Measurements from ENCODE around the gene EYS.

EYS gene

DNA sequence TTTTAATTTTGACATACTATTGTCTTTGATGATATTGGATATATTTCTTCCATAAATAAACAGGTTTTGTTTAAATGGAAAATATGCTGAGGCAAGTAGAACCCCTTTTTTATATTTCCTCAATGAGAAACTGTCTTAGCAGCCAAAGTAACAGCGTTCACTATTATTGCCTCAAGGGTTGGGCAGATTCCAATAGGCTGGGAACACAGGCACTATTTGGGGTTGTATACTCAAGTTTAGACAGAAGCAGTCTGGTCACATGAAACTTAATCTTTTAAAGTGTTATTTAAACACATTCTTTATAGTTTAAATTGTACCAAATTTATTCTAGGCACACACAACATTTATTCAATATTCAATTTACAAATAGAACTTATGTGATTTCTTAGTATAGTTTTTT, 520.2 kb downstream of the EYS start:
- WGBS = no CpG with 5 or more reads among the region's 1 CpG

DNA sequence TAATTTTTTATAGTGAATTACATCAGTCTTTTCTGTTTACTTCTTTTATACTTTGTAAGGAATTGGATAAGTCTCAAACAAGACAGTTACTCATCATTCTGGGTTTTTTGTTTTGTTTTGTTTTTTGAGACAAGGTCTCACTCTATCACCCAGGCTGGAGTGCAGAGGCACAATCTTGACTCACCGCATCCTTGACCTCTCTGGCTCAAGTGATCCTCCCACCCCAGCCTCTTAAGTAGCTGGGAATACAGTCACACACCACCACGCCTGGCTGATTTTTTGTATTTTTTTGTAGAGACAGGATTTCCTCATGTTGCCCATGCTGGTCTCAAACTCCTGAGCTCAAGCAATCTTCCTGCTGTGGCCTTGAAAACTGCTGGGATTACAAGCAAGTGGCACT, 524.3 kb downstream of the EYS start:
- Histone ChIP-seq H3K9ac (ENCODE audit: low read length) (no peak overlapping the region), H3K23ac (ENCODE audit: low read length in 2 of 2) (no peak overlapping the region), H4K8ac (ENCODE audit: low read length) (no peak overlapping the region), H3K27me3 (ENCODE audit: control insufficient read depth in 1 of 2, insufficient read depth in 1 of 2, low read length in 2 of 2) (no peaks in the 10 kb centered on the region), H3K4me2 (ENCODE audit: low read length, poor library complexity, severe bottlenecking) (no peak overlapping the region), H3K4ac (ENCODE audit: low read depth in 1 of 2, low read length in 2 of 2) (no peak overlapping the region), H4K91ac (ENCODE audit: low read length) (no peak overlapping the region), H3K79me1 (replicated peaks; ENCODE audit: low read length, poor library complexity, severe bottlenecking) (no peaks in the 10 kb centered on the region), H2BK15ac (ENCODE audit: low read depth, poor library complexity, severe bottlenecking) (no peak overlapping the region), H3K14ac (ENCODE audit: low read length in 2 of 2) (no peak overlapping the region), H2AFZ (ENCODE audit: low read depth, low read length) (no peak overlapping the region), H2BK5ac (ENCODE audit: low read depth, low read length, poor library complexity, severe bottlenecking) (no peak overlapping the region), H2BK12ac (ENCODE audit: low read length in 2 of 2) (no peak overlapping the region), H3K4me1 (ENCODE audit: control insufficient read depth, insufficient read depth, low read depth, low read length) (no peaks in the 10 kb centered on the region), H3K27ac (ENCODE audit: low read length, poor library complexity, severe bottlenecking) (no peak overlapping the region), H3K36me3 (ENCODE audit: control insufficient read depth in 1 of 2, insufficient read depth in 2 of 2, low read depth in 1 of 2, low read length in 2 of 2) (no peaks in the 10 kb centered on the region), H3K9me3 (ENCODE audit: control insufficient read depth, low read length) (peaks cover 3% of the 10 kb centered on the region), H3K18ac (ENCODE audit: low read depth in 1 of 2, low read length in 2 of 2) (no peak overlapping the region), H2BK120ac (ENCODE audit: low read depth, low read length) (no peak overlapping the region), H2AK5ac (ENCODE audit: low read length, severe bottlenecking) (no peak overlapping the region), H3K4me3 (ENCODE audit: insufficient read depth in 1 of 2, low read depth in 1 of 2, low read length in 2 of 2) (no peak overlapping the region)
- DNase-seq = peak; percentile 83
- WGBS = 14% methylated on average over 1 of the region's 2 CpGs

More for the DNA sequence above, 520.2 kb downstream of the EYS start:
- H3K4me3 ChIP-seq (ENCODE audit: insufficient read depth in 1 of 2, low read depth in 1 of 2, low read length in 2 of 2) = no peak overlapping the region
- no peak overlapping the region for H4K8ac ChIP-seq (ENCODE audit: low read length)
- H3K36me3 ChIP-seq (ENCODE audit: control insufficient read depth in 1 of 2, insufficient read depth in 2 of 2, low read depth in 1 of 2, low read length in 2 of 2) = no peaks in the 10 kb centered on the region
- H3K18ac ChIP-seq (ENCODE audit: low read depth in 1 of 2, low read length in 2 of 2) = no peak overlapping the region
- no peak for DNase-seq
- H2BK120ac ChIP-seq (ENCODE audit: low read depth, low read length) = no peak overlapping the region
- H2BK15ac ChIP-seq (ENCODE audit: low read depth, poor library complexity, severe bottlenecking) = no peak overlapping the region
- H3K9ac ChIP-seq (ENCODE audit: low read length) = no peak overlapping the region
- no peak overlapping the region for H3K23ac ChIP-seq (ENCODE audit: low read length in 2 of 2)
- H3K4ac ChIP-seq (ENCODE audit: low read depth in 1 of 2, low read length in 2 of 2) = no peak overlapping the region
- no peak overlapping the region for H2BK5ac ChIP-seq (ENCODE audit: low read depth, low read length, poor library complexity, severe bottlenecking)
- no peaks in the 10 kb centered on the region for H3K27me3 ChIP-seq (ENCODE audit: control insufficient read depth in 1 of 2, insufficient read depth in 1 of 2, low read length in 2 of 2)
- H2BK12ac ChIP-seq (ENCODE audit: low read length in 2 of 2) = no peak overlapping the region
- H3K27ac ChIP-seq (ENCODE audit: low read length, poor library complexity, severe bottlenecking) = no peak overlapping the region
- no peak overlapping the region for H2AFZ ChIP-seq (ENCODE audit: low read depth, low read length)
- no peaks in the 10 kb centered on the region for H3K79me1 ChIP-seq (replicated peaks; ENCODE audit: low read length, poor library complexity, severe bottlenecking)
- no peak overlapping the region for H3K4me2 ChIP-seq (ENCODE audit: low read length, poor library complexity, severe bottlenecking)
- no peak overlapping the region for H4K91ac ChIP-seq (ENCODE audit: low read length)
- no peak overlapping the region for H2AK5ac ChIP-seq (ENCODE audit: low read length, severe bottlenecking)
- no peaks in the 10 kb centered on the region for H3K9me3 ChIP-seq (ENCODE audit: control insufficient read depth, low read length)
- H3K14ac ChIP-seq (ENCODE audit: low read length in 2 of 2) = no peak overlapping the region
- H3K4me1 ChIP-seq (ENCODE audit: control insufficient read depth, insufficient read depth, low read depth, low read length) = no peaks in the 10 kb centered on the region

GRCh38 chr6:65170273-65170672, 536.8 kb downstream of the EYS start:
- Histone ChIP-seq H3K79me1 (replicated peaks; ENCODE audit: low read length, poor library complexity, severe bottlenecking) (no peaks in the 10 kb centered on the region), H3K18ac (ENCODE audit: low read depth in 1 of 2, low read length in 2 of 2) (no peak overlapping the region), H4K91ac (ENCODE audit: low read length) (no peak overlapping the region), H4K8ac (ENCODE audit: low read length) (no peak overlapping the region), H2BK120ac (ENCODE audit: low read depth, low read length) (no peak overlapping the region), H3K4me2 (ENCODE audit: low read length, poor library complexity, severe bottlenecking) (no peak overlapping the region), H2BK5ac (ENCODE audit: low read depth, low read length, poor library complexity, severe bottlenecking) (no peak overlapping the region), H2BK15ac (ENCODE audit: low read depth, poor library complexity, severe bottlenecking) (no peak overlapping the region), H3K4ac (ENCODE audit: low read depth in 1 of 2, low read length in 2 of 2) (no peak overlapping the region), H2AK5ac (ENCODE audit: low read length, severe bottlenecking) (no peak overlapping the region), H3K9ac (ENCODE audit: low read length) (no peak overlapping the region), H3K36me3 (ENCODE audit: control insufficient read depth in 1 of 2, insufficient read depth in 2 of 2, low read depth in 1 of 2, low read length in 2 of 2) (no peaks in the 10 kb centered on the region), H3K4me1 (ENCODE audit: control insufficient read depth, insufficient read depth, low read depth, low read length) (no peaks in the 10 kb centered on the region), H3K27me3 (ENCODE audit: control insufficient read depth in 1 of 2, insufficient read depth in 1 of 2, low read length in 2 of 2) (no peaks in the 10 kb centered on the region), H3K23ac (ENCODE audit: low read length in 2 of 2) (no peak overlapping the region), H3K9me3 (ENCODE audit: control insufficient read depth, low read length) (no peaks in the 10 kb centered on the region), H3K14ac (ENCODE audit: low read length in 2 of 2) (no peak overlapping the region), H3K27ac (ENCODE audit: low read length, poor library complexity, severe bottlenecking) (no peak overlapping the region), H3K4me3 (ENCODE audit: insufficient read depth in 1 of 2, low read depth in 1 of 2, low read length in 2 of 2) (no peak overlapping the region), H2BK12ac (ENCODE audit: low read length in 2 of 2) (no peak overlapping the region), H2AFZ (ENCODE audit: low read depth, low read length) (no peak overlapping the region)
- no CpG with 5 or more reads among the region's 2 CpGs for WGBS
- peak; percentile 18 for DNase-seq

DNA sequence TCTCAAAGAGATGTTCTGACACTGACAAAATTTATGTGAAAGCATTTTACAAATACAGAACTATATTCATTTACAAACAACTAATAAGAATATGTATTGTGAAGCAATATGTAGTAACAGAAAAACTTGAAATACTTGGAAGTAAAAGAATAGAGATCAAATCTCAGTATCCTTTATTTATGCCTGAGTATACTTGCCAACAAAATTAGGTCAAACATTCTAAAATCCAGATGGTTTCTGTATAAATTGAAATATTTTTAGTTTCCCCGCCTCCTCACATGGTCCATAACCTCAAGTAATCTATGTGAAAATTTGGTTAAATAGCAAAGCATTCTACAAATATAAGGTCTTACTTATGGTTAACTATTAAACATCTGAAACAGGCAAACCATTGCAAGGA, 545.4 kb downstream of the EYS start:
- H4K91ac ChIP-seq (ENCODE audit: low read length) = no peak overlapping the region
- H3K14ac ChIP-seq (ENCODE audit: low read length in 2 of 2) = no peak overlapping the region
- no peaks in the 10 kb centered on the region for H3K27me3 ChIP-seq (ENCODE audit: control insufficient read depth in 1 of 2, insufficient read depth in 1 of 2, low read length in 2 of 2)
- no peak overlapping the region for H2BK15ac ChIP-seq (ENCODE audit: low read depth, poor library complexity, severe bottlenecking)
- H3K9ac ChIP-seq (ENCODE audit: low read length) = no peak overlapping the region
- H3K23ac ChIP-seq (ENCODE audit: low read length in 2 of 2) = no peak overlapping the region
- no peak overlapping the region for H2AFZ ChIP-seq (ENCODE audit: low read depth, low read length)
- H3K4ac ChIP-seq (ENCODE audit: low read depth in 1 of 2, low read length in 2 of 2) = no peak overlapping the region
- no peak overlapping the region for H2AK5ac ChIP-seq (ENCODE audit: low read length, severe bottlenecking)
- WGBS = no CpG with 5 or more reads among the region's 1 CpG
- H3K27ac ChIP-seq (ENCODE audit: low read length, poor library complexity, severe bottlenecking) = no peak overlapping the region
- H2BK120ac ChIP-seq (ENCODE audit: low read depth, low read length) = no peak overlapping the region
- H3K4me3 ChIP-seq (ENCODE audit: insufficient read depth in 1 of 2, low read depth in 1 of 2, low read length in 2 of 2) = no peak overlapping the region
- no peak overlapping the region for H3K4me2 ChIP-seq (ENCODE audit: low read length, poor library complexity, severe bottlenecking)
- H2BK12ac ChIP-seq (ENCODE audit: low read length in 2 of 2) = no peak overlapping the region
- no peak overlapping the region for H2BK5ac ChIP-seq (ENCODE audit: low read depth, low read length, poor library complexity, severe bottlenecking)
- no peak overlapping the region for H4K8ac ChIP-seq (ENCODE audit: low read length)
- no peaks in the 10 kb centered on the region for H3K36me3 ChIP-seq (ENCODE audit: control insufficient read depth in 1 of 2, insufficient read depth in 2 of 2, low read depth in 1 of 2, low read length in 2 of 2)
- H3K9me3 ChIP-seq (ENCODE audit: control insufficient read depth, low read length) = no peaks in the 10 kb centered on the region
- DNase-seq = no peak
- H3K4me1 ChIP-seq (ENCODE audit: control insufficient read depth, insufficient read depth, low read depth, low read length) = no peaks in the 10 kb centered on the region
- H3K18ac ChIP-seq (ENCODE audit: low read depth in 1 of 2, low read length in 2 of 2) = no peak overlapping the region
- no peaks in the 10 kb centered on the region for H3K79me1 ChIP-seq (replicated peaks; ENCODE audit: low read length, poor library complexity, severe bottlenecking)

Data from mesenchymal stem cell (in vitro differentiated cells and primary cell).